ENCODE results near the gene OCSTAMP.

OCSTAMP gene

GRCh38 chr20:46505506-46505905, 44.9 kb downstream of the OCSTAMP start:
- H3K4me3 ChIP-seq (ENCODE audit: low read length): no peak overlapping the region
- TF ChIP-seq, protein P1, sequence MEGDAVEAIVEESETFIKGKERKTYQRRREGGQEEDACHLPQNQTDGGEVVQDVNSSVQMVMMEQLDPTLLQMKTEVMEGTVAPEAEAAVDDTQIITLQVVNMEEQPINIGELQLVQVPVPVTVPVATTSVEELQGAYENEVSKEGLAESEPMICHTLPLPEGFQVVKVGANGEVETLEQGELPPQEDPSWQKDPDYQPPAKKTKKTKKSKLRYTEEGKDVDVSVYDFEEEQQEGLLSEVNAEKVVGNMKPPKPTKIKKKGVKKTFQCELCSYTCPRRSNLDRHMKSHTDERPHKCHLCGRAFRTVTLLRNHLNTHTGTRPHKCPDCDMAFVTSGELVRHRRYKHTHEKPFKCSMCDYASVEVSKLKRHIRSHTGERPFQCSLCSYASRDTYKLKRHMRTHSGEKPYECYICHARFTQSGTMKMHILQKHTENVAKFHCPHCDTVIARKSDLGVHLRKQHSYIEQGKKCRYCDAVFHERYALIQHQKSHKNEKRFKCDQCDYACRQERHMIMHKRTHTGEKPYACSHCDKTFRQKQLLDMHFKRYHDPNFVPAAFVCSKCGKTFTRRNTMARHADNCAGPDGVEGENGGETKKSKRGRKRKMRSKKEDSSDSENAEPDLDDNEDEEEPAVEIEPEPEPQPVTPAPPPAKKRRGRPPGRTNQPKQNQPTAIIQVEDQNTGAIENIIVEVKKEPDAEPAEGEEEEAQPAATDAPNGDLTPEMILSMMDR (IDR thresholded peaks at IDR 0.05; ENCODE audit: insufficient read depth, low read depth, low read length, missing control alignments): no peak
- DNase-seq (ENCODE audit: low read depth): no peak

- DNase-seq (ENCODE audit: low read depth): no peak
- H3K4me3 ChIP-seq (ENCODE audit: low read length): no peak overlapping the region
- TF ChIP-seq, protein P1 (IDR thresholded peaks at IDR 0.05; ENCODE audit: insufficient read depth, low read depth, low read length, missing control alignments): no peak
These were observed 48.5 kb downstream of the OCSTAMP start for GRCh38 chr20:46501961-46502360.

DNA sequence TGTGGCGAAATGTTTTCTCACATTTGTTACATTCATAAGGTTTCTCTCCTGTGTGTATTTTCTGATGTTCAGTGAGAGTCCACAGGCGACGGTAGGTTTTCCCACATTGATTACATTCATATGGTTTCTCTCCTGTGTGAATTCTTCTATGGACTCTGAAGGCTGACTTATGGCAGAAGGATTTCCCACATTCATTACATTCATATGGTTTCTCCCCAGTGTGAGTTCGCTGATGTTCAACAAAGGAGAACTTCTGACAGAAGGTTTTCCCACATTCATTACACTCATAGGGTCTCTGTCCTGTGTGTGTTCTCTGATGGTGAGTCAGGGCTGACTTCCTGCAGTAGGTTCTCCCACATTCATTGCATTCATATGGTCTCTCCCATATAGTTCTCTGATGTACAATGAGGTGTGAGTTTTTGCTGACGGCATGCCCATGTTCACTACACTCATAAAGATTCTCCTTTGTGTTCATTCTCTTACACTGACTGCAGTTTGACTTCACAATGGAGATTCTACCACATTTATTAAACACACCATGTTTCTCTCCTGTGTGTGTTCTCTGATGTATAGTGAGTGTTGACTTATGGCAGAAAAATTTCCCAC, 49.0 kb downstream of the OCSTAMP start:
- H3K4me3 ChIP-seq (ENCODE audit: low read length): no peak overlapping the region
- TF ChIP-seq, protein P1 (IDR thresholded peaks at IDR 0.05; ENCODE audit: insufficient read depth, low read depth, low read length, missing control alignments): no peak
- DNase-seq (ENCODE audit: low read depth): no peak

GRCh38 chr20:46494077-46494476, 56.4 kb downstream of the OCSTAMP start:
- TF ChIP-seq, protein P1 (IDR thresholded peaks at IDR 0.05; ENCODE audit: insufficient read depth, low read depth, low read length, missing control alignments): no peak
- H3K4me3 ChIP-seq (ENCODE audit: low read length): no peak overlapping the region
- no peak for DNase-seq (ENCODE audit: low read depth)

DNA sequence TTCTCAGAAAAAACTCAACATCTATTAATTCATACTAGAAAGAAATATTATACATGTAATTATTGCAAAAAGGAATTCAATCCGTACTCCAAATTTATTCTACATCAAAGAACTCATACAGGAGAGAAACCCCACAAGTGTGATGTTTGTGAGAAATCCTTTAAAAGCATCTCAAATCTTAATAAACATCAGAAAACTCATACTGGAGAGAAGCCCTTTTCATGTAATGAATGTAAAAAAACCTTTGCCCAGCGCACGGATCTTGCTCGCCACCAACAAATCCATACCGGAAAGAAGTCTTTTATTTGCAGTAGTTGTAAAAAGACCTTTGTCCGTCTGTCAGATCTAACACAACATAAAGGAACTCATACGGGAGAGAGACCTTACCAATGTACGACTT, 59.1 kb downstream of the OCSTAMP start:
- no peak overlapping the region for H3K4me3 ChIP-seq (ENCODE audit: low read length)
- TF ChIP-seq, protein P1 (IDR thresholded peaks at IDR 0.05; ENCODE audit: insufficient read depth, low read depth, low read length, missing control alignments): no peak

More for the DNA sequence above, 59.1 kb downstream of the OCSTAMP start:
- DNase-seq (ENCODE audit: low read depth): no peak
